Astrocyte (in vitro differentiated cells and primary cell): ENCODE measurements around the gene FBXL19. TPM values are rescaled to one million over a fixed set of nuclear protein-coding genes. Genes with fewer than 3 reads are reported as not detected.

Source experiments
- DNase-seq: peaks from one replicate; pipeline ENCODE4 v3.0.0-alpha.2; 2010; ENCODE audit warnings: low read depth
- FAIRE-seq: peaks from 2 replicates; lab custom pipeline; 2011; peaks lifted over from hg19 to GRCh38; lab: Jason Lieb, UNC
- H2AFZ ChIP-seq: 2 replicates; pipeline ENCODE4 v1.6.0; 2012; ENCODE audit warnings: low read depth, low read length, inconsistent platforms
- H3K27ac ChIP-seq: 2 replicates; pipeline ENCODE4 v1.5.1; 2011; ENCODE audit warnings: low read depth, low read length, inconsistent platforms
- H3K27me3 ChIP-seq: 2 replicates; pipeline ENCODE4 v1.6.0; 2011; ENCODE audit warnings: low read length, inconsistent platforms; ENCODE audit not compliant: insufficient read depth
- H3K36me3 ChIP-seq: 2 replicates; pipeline ENCODE4 v1.5.1; 2011; ENCODE audit warnings: low read length, inconsistent platforms; ENCODE audit not compliant: insufficient read depth
- H3K4me1 ChIP-seq: 2 replicates; pipeline ENCODE4 v1.5.1; 2011; ENCODE audit warnings: low read length, inconsistent platforms; ENCODE audit not compliant: insufficient read depth
- H3K4me2 ChIP-seq: 2 replicates; pipeline ENCODE4 v1.6.0; 2012; ENCODE audit warnings: low read length, inconsistent platforms
- H3K4me3 ChIP-seq: 2 replicates; pipeline ENCODE4 v1.5.1; 2011; ENCODE audit warnings: low read depth, mild to moderate bottlenecking, low read length, inconsistent platforms; ENCODE audit not compliant: insufficient read depth
- H3K79me2 ChIP-seq: 2 replicates; pipeline ENCODE4 v1.6.0; 2012; ENCODE audit warnings: mild to moderate bottlenecking, low read length, inconsistent platforms; ENCODE audit not compliant: insufficient read depth
- H3K9ac ChIP-seq: 2 replicates; pipeline ENCODE4 v1.6.0; 2012; ENCODE audit warnings: mild to moderate bottlenecking, low read length, inconsistent platforms
- H3K9me3 ChIP-seq: 2 replicates; pipeline ENCODE4 v1.5.1; 2012; ENCODE audit warnings: low read depth, mild to moderate bottlenecking, low read length, inconsistent platforms; ENCODE audit not compliant: insufficient read depth
- H4K20me1 ChIP-seq: 2 replicates; pipeline ENCODE4 v1.6.0; 2012; ENCODE audit warnings: low read length, inconsistent platforms; ENCODE audit not compliant: insufficient read depth
- H3K27ac Mint-ChIP-seq: one replicate; pipeline ENCODE4 v1.8.0; 2021; ENCODE audit warnings: mild to moderate bottlenecking, mixed read lengths; ENCODE audit not compliant: unreplicated experiment
- H3K27me3 Mint-ChIP-seq: one replicate; pipeline ENCODE4 v1.8.0; 2021; ENCODE audit warnings: low read depth, mixed read lengths; ENCODE audit not compliant: unreplicated experiment
- H3K36me3 Mint-ChIP-seq: one replicate; pipeline ENCODE4 v1.8.0; 2021; ENCODE audit warnings: low read depth, mixed read lengths; ENCODE audit not compliant: unreplicated experiment
- H3K4me1 Mint-ChIP-seq: one replicate; pipeline ENCODE4 v1.8.0; 2021; ENCODE audit warnings: low read depth, mixed read lengths; ENCODE audit not compliant: unreplicated experiment
- H3K4me3 Mint-ChIP-seq: one replicate; pipeline ENCODE4 v1.8.0; 2021; ENCODE audit warnings: mild to moderate bottlenecking, moderate library complexity, mixed read lengths; ENCODE audit not compliant: unreplicated experiment
- H3K9me3 Mint-ChIP-seq: one replicate; pipeline ENCODE4 v1.8.0; 2021; ENCODE audit warnings: mild to moderate bottlenecking, mixed read lengths; ENCODE audit not compliant: unreplicated experiment
- EZH2 ChIP-seq: IDR thresholded peaks from 2 replicates; pipeline ENCODE4 v1.6.1; 2012; ENCODE audit warnings: mild to moderate bottlenecking, low read length, inconsistent platforms; ENCODE audit not compliant: insufficient read depth
- total RNA-seq: library from RNA; stranded (reverse); gene quantifications from 2 replicates; pipeline ENCODE4 v1.2.1, GENCODE V29; 2021
- TF ChIP-seq, protein P1 (sequence below): IDR thresholded peaks from 2 replicates; pipeline ENCODE4 v1.5.1; 2011; ENCODE audit warnings: low read depth, mild to moderate bottlenecking, inconsistent platforms, low read length, moderate library complexity; ENCODE audit not compliant: insufficient read depth

The FBXL19 gene
- total RNA-seq, 1 donor from 2014 or later, result 42.5 TPM

DNA sequence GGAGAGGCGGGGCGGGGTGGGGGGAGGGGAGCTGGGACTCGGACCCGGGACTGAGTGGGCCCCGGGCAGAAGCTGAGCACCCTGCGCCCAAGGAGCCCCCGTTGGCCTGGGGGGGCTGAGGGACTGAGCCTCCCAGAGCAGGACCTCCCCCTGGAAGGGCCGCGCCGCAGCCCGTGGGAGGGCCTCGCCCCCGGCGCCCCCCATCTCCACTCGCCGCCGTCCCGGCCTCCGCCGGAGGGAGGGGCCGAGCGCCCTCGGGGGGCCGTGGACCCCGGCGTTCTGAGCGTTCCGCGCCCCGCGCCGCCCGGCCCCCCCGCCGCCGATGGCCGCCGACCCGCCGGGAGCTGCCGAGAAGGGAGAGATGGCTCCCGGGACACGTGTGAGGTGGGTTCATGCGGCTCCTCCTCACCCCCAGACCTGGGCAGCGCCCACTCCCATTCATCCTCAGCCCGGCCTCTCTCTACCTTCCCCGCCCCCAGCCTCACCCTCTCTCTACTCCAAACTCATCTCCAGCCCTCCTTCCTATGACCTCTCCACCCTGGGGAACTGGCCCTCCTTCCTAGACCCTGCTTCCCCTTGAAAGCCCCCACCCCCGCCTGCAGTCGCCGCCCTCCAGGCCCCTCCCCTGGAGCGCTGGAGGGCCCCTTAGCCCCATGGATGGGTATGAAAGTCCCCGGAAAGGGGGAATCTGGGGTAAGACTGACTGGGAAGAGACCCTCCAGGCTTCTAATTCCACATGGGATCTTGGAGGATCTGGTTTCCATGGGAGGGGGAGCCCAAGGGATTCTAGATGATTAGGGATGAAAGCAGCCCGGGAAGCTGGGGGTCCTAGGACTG lies 922 bp downstream of the FBXL19 start:
- Histone ChIP-seq H3K36me3 (peaks cover 3% of the 10 kb centered on the region), H3K9ac (peak overlapping the region; percentile 75), H2AFZ (no peak overlapping the region), H3K4me1 (peaks cover 20% of the 10 kb centered on the region), H3K27ac (no peak overlapping the region), H3K4me2 (peak overlapping the region; percentile 94), H3K27me3 (no peaks in the 10 kb centered on the region), H3K79me2 (peaks cover 15% of the 10 kb centered on the region), H3K9me3 (no peaks in the 10 kb centered on the region), H3K4me3 (peak overlapping the region; percentile 60), H4K20me1 (peaks cover 34% of the 10 kb centered on the region)
- no peak for TF ChIP-seq EZH2
- TF ChIP-seq, protein P1, sequence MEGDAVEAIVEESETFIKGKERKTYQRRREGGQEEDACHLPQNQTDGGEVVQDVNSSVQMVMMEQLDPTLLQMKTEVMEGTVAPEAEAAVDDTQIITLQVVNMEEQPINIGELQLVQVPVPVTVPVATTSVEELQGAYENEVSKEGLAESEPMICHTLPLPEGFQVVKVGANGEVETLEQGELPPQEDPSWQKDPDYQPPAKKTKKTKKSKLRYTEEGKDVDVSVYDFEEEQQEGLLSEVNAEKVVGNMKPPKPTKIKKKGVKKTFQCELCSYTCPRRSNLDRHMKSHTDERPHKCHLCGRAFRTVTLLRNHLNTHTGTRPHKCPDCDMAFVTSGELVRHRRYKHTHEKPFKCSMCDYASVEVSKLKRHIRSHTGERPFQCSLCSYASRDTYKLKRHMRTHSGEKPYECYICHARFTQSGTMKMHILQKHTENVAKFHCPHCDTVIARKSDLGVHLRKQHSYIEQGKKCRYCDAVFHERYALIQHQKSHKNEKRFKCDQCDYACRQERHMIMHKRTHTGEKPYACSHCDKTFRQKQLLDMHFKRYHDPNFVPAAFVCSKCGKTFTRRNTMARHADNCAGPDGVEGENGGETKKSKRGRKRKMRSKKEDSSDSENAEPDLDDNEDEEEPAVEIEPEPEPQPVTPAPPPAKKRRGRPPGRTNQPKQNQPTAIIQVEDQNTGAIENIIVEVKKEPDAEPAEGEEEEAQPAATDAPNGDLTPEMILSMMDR, result no peak
- Mint-ChIP-seq H3K36me3 (peaks cover 2% of the 10 kb centered on the region), H3K9me3 (no peaks in the 10 kb centered on the region), H3K4me3 (peak overlapping the region; percentile 87), H3K4me1 (peaks cover 11% of the 10 kb centered on the region), H3K27ac (peak overlapping the region; percentile 66), H3K27me3 (no peaks in the 10 kb centered on the region)
- FAIRE-seq (no peak), DNase-seq (no peak)

- peak overlapping the region; percentile 75 for H3K9ac ChIP-seq
- FAIRE-seq (no peak), DNase-seq (no peak)
- H3K27me3 Mint-ChIP-seq, result no peaks in the 10 kb centered on the region
- no peak overlapping the region for H2AFZ ChIP-seq
- peak overlapping the region; percentile 87 for H3K4me3 Mint-ChIP-seq
- H3K4me1 Mint-ChIP-seq, result peaks cover 11% of the 10 kb centered on the region
- no peaks in the 10 kb centered on the region for H3K27me3 ChIP-seq
- no peaks in the 10 kb centered on the region for H3K9me3 ChIP-seq
- H3K79me2 ChIP-seq, result peaks cover 15% of the 10 kb centered on the region
- no peaks in the 10 kb centered on the region for H3K9me3 Mint-ChIP-seq
- H3K4me3 ChIP-seq, result peak overlapping the region; percentile 60
- H3K27ac Mint-ChIP-seq, result peak overlapping the region; percentile 66
- H3K4me1 ChIP-seq, result peaks cover 20% of the 10 kb centered on the region
- H4K20me1 ChIP-seq, result peaks cover 34% of the 10 kb centered on the region
- H3K36me3 Mint-ChIP-seq, result peaks cover 2% of the 10 kb centered on the region
- H3K36me3 ChIP-seq, result peaks cover 3% of the 10 kb centered on the region
- no peak for TF ChIP-seq EZH2
- TF ChIP-seq, protein P1, result no peak
- H3K27ac ChIP-seq, result no peak overlapping the region
- peak overlapping the region; percentile 94 for H3K4me2 ChIP-seq
Measured at GRCh38 chr16:30924913-30925631, 1.7 kb downstream of the FBXL19 start.
